NCI-H187 (cell line): ENCODE measurements around the gene PLEKHM3.

Experiments used
- DNase-seq, 2 experiments: peaks; one replicate each; lab custom pipeline; 2025; lab: John Stamatoyannopoulos, UW

Gene PLEKHM3

GRCh38 chr2:207892716-207893402 lies 132.5 kb downstream of the PLEKHM3 start:
- DNase-seq = no peak

- no peak for DNase-seq
These were observed 134.1 kb downstream of the PLEKHM3 start for GRCh38 chr2:207891086-207891844.

- DNase-seq = no peak
These were observed 137.8 kb downstream of the PLEKHM3 start for GRCh38 chr2:207887500-207887899.

GRCh38 chr2:207885010-207885409 lies 140.3 kb downstream of the PLEKHM3 start:
- no peak for DNase-seq

GRCh38 chr2:207884127-207884526 lies 141.2 kb downstream of the PLEKHM3 start:
- no peak for DNase-seq

- DNase-seq = no peak
These were observed 142.1 kb downstream of the PLEKHM3 start for GRCh38 chr2:207883002-207883780.

- no peak for DNase-seq
These were observed 143.4 kb downstream of the PLEKHM3 start for GRCh38 chr2:207881902-207882301.

GRCh38 chr2:207879536-207879935 lies 145.8 kb downstream of the PLEKHM3 start:
- DNase-seq = no peak

- DNase-seq = no peak
These were observed 148.3 kb downstream of the PLEKHM3 start for GRCh38 chr2:207876842-207877535.

GRCh38 chr2:207875473-207876212 lies 149.7 kb downstream of the PLEKHM3 start:
- DNase-seq = no peak

- no peak for DNase-seq
These were observed 151.5 kb downstream of the PLEKHM3 start for GRCh38 chr2:207873794-207874193.

- DNase-seq = no peak
These were observed 153.4 kb downstream of the PLEKHM3 start for GRCh38 chr2:207871911-207872310.

GRCh38 chr2:207871506-207871905 lies 153.8 kb downstream of the PLEKHM3 start:
- DNase-seq = no peak

GRCh38 chr2:207870814-207871213 lies 154.5 kb downstream of the PLEKHM3 start:
- DNase-seq = no peak

- no peak for DNase-seq
These were observed 155.2 kb downstream of the PLEKHM3 start for GRCh38 chr2:207869784-207870778.

GRCh38 chr2:207868855-207869596 lies 156.3 kb downstream of the PLEKHM3 start:
- DNase-seq = no peak

GRCh38 chr2:207867905-207868304 lies 157.4 kb downstream of the PLEKHM3 start:
- DNase-seq = no peak

GRCh38 chr2:207867056-207867455 lies 158.3 kb downstream of the PLEKHM3 start:
- no peak for DNase-seq

GRCh38 chr2:207865210-207865609 lies 160.1 kb downstream of the PLEKHM3 start:
- no peak for DNase-seq
